Vagina (tissue), 2 donors: Measurements from ENCODE around the gene DYRK1A. TPM values are rescaled to one million over a fixed set of nuclear protein-coding genes. Genes with fewer than 3 reads are reported as not detected.
"Not testable (repeated sequence)": the region's sequence is repeated elsewhere in the genome, so short reads cannot be mapped to it uniquely, and the experiment has no call there.

ENCODE experiments used
- DNase-seq, 2 donors: peaks; one replicate each; pipeline ENCODE4 v3.0.0-alpha.2; 2017; ENCODE audit errors: extremely low spot score in 2 of 2
- H3K27ac ChIP-seq: fragments of 200-600 bp; sonication (generic); one replicate; pipeline ENCODE4 v1.5.1; 2019
- H3K27me3 ChIP-seq: fragments of 200-600 bp; sonication (generic); one replicate; pipeline ENCODE4 v1.5.1; 2019
- H3K36me3 ChIP-seq, 2 donors: fragments of 200-600 bp; sonication (generic); one replicate each; pipeline ENCODE4 v1.5.1; 2017 to 2019
- H3K4me1 ChIP-seq: fragments of 200-600 bp; sonication (generic); one replicate; pipeline ENCODE4 v1.5.1; 2019
- H3K4me3 ChIP-seq, 2 donors: fragments of 200-600 bp; sonication (generic); 1 replicate in 1 of 2; 2 replicates in 1 of 2; pipeline ENCODE4 v1.5.1; 2016 to 2019
- H3K9me3 ChIP-seq: fragments of 200-600 bp; sonication (generic); one replicate; pipeline ENCODE4 v1.5.1; 2019
- CTCF ChIP-seq, 3 experiments: fragments of 450-650 bp in 2 of 3; fragments of 200-600 bp in 1 of 3; sonication (generic) in 1 of 3; IDR thresholded peaks; one replicate each; pipeline ENCODE4 v1.5.1; 2017 to 2019; ENCODE audit warnings: antibody characterized with exemption in 3 of 3, mild to moderate bottlenecking in 2 of 3, moderate library complexity in 2 of 3
- POLR2A ChIP-seq, 2 donors: fragments of 450-650 bp; IDR thresholded peaks; one replicate each; pipeline ENCODE4 v1.6.1; 2017; ENCODE audit warnings: antibody characterized with exemption in 2 of 2, mild to moderate bottlenecking in 2 of 2, moderate library complexity in 2 of 2
- POLR2AphosphoS5 ChIP-seq, 2 donors: sonication (generic); formaldehyde crosslinking; IDR thresholded peaks; one replicate each; pipeline ENCODE4 v1.9.0; 2017; ENCODE audit warnings: antibody characterized with exemption in 2 of 2, mild to moderate bottlenecking in 2 of 2, low read depth in 1 of 2; ENCODE audit not compliant: insufficient read depth in 1 of 2
- intact Hi-C: fragments of 100-400 bp; cut with DNase I; formaldehyde crosslinking; loops from one replicate; pipeline ENCODE4 v1.15.1; 2023
- total RNA-seq: library from RNA; depleted of rRNA; stranded (reverse); fragments of >200 nt; gene quantifications from one replicate; pipeline ENCODE4 v1.2.3, GENCODE V29; 2016

Gene DYRK1A
- total RNA-seq, 1 donor from 2014 or later = 78.1 TPM

DNA sequence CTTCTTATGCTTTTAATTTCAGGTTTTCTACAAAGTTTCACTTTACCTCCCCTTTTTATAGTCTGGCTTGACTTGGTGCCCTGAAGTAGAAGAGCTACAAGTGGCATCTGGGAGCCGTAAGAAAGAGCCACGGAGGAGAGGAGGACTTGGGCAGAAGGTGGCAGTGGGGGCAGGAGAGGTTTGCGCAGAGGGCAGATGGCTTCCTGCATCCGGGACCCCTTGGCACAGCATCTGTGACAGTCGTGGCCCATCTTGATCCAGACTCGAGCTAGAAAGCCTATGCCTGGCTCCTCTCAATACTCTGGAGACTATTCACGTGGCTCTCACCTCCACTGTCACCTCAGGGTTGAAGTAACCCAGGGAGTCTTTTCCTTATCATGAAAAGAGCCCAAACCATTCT, 169.1 kb downstream of the DYRK1A start:
- no peaks in the 10 kb centered on the region for H3K27me3 ChIP-seq
- H3K4me3 ChIP-seq = no peak overlapping the region
- peak in 1 of 2 donors; percentile 20 for DNase-seq
- H3K36me3 ChIP-seq = no peaks in the 10 kb centered on the region
- intact Hi-C loops = no loop called here
- H3K27ac ChIP-seq = no peak overlapping the region
- H3K9me3 ChIP-seq = no peaks in the 10 kb centered on the region
- peaks cover 12% of the 10 kb centered on the region for H3K4me1 ChIP-seq
- TF ChIP-seq CTCF (IDR thresholded peaks at IDR 0.05) = no peak
- no peak for TF ChIP-seq POLR2AphosphoS5 (IDR thresholded peaks at IDR 0.05; ENCODE audit: insufficient read depth in 1 of 2, low read depth in 1 of 2)
- TF ChIP-seq POLR2A (IDR thresholded peaks at IDR 0.05) = no peak

GRCh38 chr21:37536616-37537278, 170.2 kb downstream of the DYRK1A start:
- TF ChIP-seq POLR2A (IDR thresholded peaks at IDR 0.05) = no peak
- no peak for TF ChIP-seq POLR2AphosphoS5 (IDR thresholded peaks at IDR 0.05; ENCODE audit: insufficient read depth in 1 of 2, low read depth in 1 of 2)
- no peak for TF ChIP-seq CTCF (IDR thresholded peaks at IDR 0.05)
- intact Hi-C loops = no loop called here
- Histone ChIP-seq H3K9me3 (no peaks in the 10 kb centered on the region), H3K36me3 (no peaks in the 10 kb centered on the region), H3K4me1 (peaks cover 2% of the 10 kb centered on the region), H3K27ac (no peak overlapping the region), H3K4me3 (no peak overlapping the region), H3K27me3 (no peaks in the 10 kb centered on the region)
- no peak for DNase-seq

DNA sequence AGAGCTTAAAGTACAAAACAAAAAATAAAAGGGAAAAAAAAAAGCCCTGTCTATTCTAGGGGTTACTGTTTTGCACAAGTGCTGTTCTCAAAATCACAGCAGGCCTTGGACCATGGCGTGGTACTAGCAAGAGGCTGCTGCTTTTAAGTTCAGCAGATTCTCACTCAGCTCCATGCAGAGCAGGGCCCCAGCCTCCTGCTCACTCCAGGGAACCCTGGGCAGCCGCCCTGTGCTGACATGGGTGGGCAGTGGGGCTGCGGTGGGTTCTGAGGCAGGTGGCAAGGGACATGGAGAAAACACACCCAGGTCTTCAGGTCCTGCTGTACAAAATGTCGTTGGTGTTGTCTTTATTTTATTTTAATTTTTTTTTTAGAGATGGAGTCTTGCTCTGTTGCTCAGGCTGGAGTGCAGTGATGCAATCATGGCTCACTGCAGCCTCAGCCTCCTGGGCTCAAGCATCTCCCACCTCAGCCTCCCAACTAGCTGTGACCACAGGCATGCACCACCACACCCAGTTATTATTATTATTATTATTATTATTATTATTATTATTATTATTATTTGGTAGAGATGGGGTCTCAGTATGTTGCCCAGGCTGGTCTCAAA, 170.9 kb downstream of the DYRK1A start:
- Histone ChIP-seq H3K4me3 (no peak overlapping the region), H3K27ac (no peak overlapping the region), H3K4me1 (no peaks in the 10 kb centered on the region), H3K9me3 (no peaks in the 10 kb centered on the region), H3K27me3 (no peaks in the 10 kb centered on the region), H3K36me3 (no peaks in the 10 kb centered on the region)
- DNase-seq = no peak
- no peak for TF ChIP-seq POLR2AphosphoS5 (IDR thresholded peaks at IDR 0.05; ENCODE audit: insufficient read depth in 1 of 2, low read depth in 1 of 2)
- no peak for TF ChIP-seq POLR2A (IDR thresholded peaks at IDR 0.05)
- TF ChIP-seq CTCF (IDR thresholded peaks at IDR 0.05) = no peak
- intact Hi-C loops = no loop called here

DNA sequence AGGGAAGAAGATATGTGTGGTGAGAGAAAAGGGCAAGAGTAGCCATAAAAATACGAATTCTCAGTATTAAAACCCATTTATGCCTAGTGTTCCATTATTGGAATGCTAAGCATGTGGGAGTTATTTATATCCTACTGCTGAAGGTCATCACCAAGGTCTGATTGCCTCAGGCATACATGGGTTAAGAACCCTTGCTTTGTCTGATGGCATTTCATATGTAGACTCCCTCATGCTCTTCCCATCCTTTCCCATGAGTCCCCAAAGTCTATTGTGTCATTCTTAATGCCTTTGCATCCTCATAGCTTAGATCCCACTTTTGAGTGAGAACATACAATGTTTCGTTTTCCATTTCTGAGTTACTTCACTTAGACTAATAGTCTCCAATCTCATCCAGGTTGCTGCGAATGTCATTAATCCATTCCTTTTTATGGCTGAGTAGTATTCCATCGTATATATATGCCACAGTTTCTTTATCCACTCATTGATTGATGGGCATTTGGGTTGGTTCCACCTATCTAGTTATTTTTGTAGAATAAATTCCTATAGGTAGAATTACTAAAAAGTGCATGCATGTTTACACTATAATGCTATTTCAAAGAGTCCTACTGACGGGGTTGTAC, 172.5 kb downstream of the DYRK1A start:
- intact Hi-C loops = no loop called here
- Histone ChIP-seq H3K9me3 (no peaks in the 10 kb centered on the region), H3K4me1 (no peaks in the 10 kb centered on the region), H3K36me3 (no peaks in the 10 kb centered on the region), H3K27me3 (no peaks in the 10 kb centered on the region), H3K4me3 (no peak overlapping the region), H3K27ac (no peak overlapping the region)
- TF ChIP-seq POLR2A (IDR thresholded peaks at IDR 0.05) = no peak
- TF ChIP-seq CTCF (IDR thresholded peaks at IDR 0.05) = no peak
- no peak for TF ChIP-seq POLR2AphosphoS5 (IDR thresholded peaks at IDR 0.05; ENCODE audit: insufficient read depth in 1 of 2, low read depth in 1 of 2)
- DNase-seq = no peak

DNA sequence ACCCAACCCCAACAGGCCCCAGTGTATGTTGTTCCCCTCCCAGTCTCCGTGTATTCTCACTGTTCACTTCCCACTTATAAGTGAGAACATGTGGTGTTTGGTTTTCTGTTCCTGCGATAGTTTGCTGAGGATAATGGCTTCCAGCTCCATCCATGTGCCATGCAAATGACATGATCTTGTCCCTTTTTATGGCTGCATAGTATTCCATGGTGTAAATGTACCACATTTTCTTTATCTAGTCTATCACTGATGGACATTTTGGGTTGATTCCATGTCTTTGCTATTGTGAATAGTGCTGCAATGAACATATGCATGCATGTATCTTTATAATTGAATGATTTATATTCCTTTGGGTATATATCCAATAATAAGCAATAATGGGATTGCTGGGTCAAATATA, 174.6 kb downstream of the DYRK1A start:
- H3K27ac ChIP-seq, H3K36me3 ChIP-seq, intact Hi-C loops, H3K9me3 ChIP-seq, H3K4me3 ChIP-seq, H3K4me1 ChIP-seq, H3K27me3 ChIP-seq, DNase-seq: not testable (repeated sequence)
